H9 (cell line): ENCODE data around the gene TPRX1. TPM values are rescaled to one million over a fixed set of nuclear protein-coding genes. Genes with fewer than 3 reads are reported as not detected.

ENCODE experiments used
- DNase-seq: peaks from one replicate; pipeline ENCODE4 v3.0.0-alpha.2; 2017
- H2AFZ ChIP-seq: one replicate; pipeline ENCODE4 v1.6.1; 2013; ENCODE audit warnings: mild to moderate bottlenecking, low read length, control low read depth, moderate library complexity
- H2AK5ac ChIP-seq: 2 replicates; pipeline ENCODE4 v1.6.1; 2013; ENCODE audit warnings: low read length, control low read depth, mixed read lengths; ENCODE audit not compliant: insufficient read length
- H2BK120ac ChIP-seq: one replicate; pipeline ENCODE4 v1.6.1; 2013; ENCODE audit warnings: low read depth, mild to moderate bottlenecking, low read length, control low read depth, inconsistent platforms; ENCODE audit not compliant: poor library complexity, severe bottlenecking
- H2BK12ac ChIP-seq: 2 replicates; pipeline ENCODE4 v1.6.1; 2013; ENCODE audit warnings: low read length, control low read depth, mixed read lengths, low read depth; ENCODE audit not compliant: insufficient read length
- H2BK15ac ChIP-seq: 2 replicates; pipeline ENCODE4 v1.6.1; 2013; ENCODE audit warnings: low read depth, low read length, control low read depth
- H2BK20ac ChIP-seq: one replicate; pipeline ENCODE4 v1.6.1; 2013; ENCODE audit warnings: low read depth, mild to moderate bottlenecking, low read length, control low read depth, inconsistent platforms; ENCODE audit not compliant: poor library complexity, severe bottlenecking
- H2BK5ac ChIP-seq: 2 replicates; pipeline ENCODE4 v1.6.1; 2013; ENCODE audit warnings: low read length, control low read depth, mixed read lengths; ENCODE audit not compliant: insufficient read length
- H3K14ac ChIP-seq: 2 replicates; pipeline ENCODE4 v1.6.1; 2013; ENCODE audit warnings: low read length, control low read depth; ENCODE audit not compliant: insufficient read depth
- H3K18ac ChIP-seq: 2 replicates; pipeline ENCODE4 v1.6.1; 2013; ENCODE audit warnings: low read depth, mild to moderate bottlenecking, mixed read lengths, low read length, control low read depth; ENCODE audit not compliant: insufficient read length
- H3K23ac ChIP-seq: 2 replicates; pipeline ENCODE4 v1.6.1; 2013; ENCODE audit warnings: low read length, control low read depth, mixed read lengths, low read depth; ENCODE audit not compliant: insufficient read length
- H3K23me2 ChIP-seq: 2 replicates; pipeline ENCODE4 v1.6.1; 2013; ENCODE audit warnings: low read depth, mild to moderate bottlenecking, mixed read lengths, low read length, control low read depth; ENCODE audit not compliant: insufficient read length, poor library complexity, severe bottlenecking
- H3K27ac ChIP-seq: 2 replicates; pipeline ENCODE4 v1.5.1; 2013; ENCODE audit warnings: low read length, control low read depth, mixed read lengths, low read depth; ENCODE audit not compliant: insufficient read length
- H3K27me3 ChIP-seq: 2 replicates; pipeline ENCODE4 v1.6.1; 2013; ENCODE audit warnings: low read length, control low read depth, inconsistent platforms; ENCODE audit not compliant: insufficient read depth
- H3K4ac ChIP-seq: 2 replicates; pipeline ENCODE4 v1.6.1; 2013; ENCODE audit warnings: low read depth, mild to moderate bottlenecking, control low read depth, inconsistent platforms, low read length, moderate library complexity
- H3K4me1 ChIP-seq: 2 replicates; pipeline ENCODE4 v1.6.1; 2013; ENCODE audit warnings: low read length, control low read depth, inconsistent platforms; ENCODE audit not compliant: insufficient read depth
- H3K4me2 ChIP-seq: 2 replicates; pipeline ENCODE4 v1.6.1; 2013; ENCODE audit warnings: low read length, control low read depth, mixed read lengths; ENCODE audit not compliant: insufficient read length, insufficient read depth
- H3K56ac ChIP-seq: 2 replicates; pipeline ENCODE4 v1.6.1; 2013; ENCODE audit warnings: low read depth, mild to moderate bottlenecking, mixed read lengths, low read length, control low read depth; ENCODE audit not compliant: insufficient read length
- H3K79me1 ChIP-seq: 2 replicates; pipeline ENCODE4 v1.6.1; 2013; ENCODE audit warnings: low read depth, mild to moderate bottlenecking, moderate library complexity, low read length, control low read depth, inconsistent platforms; ENCODE audit not compliant: insufficient read depth, poor library complexity, severe bottlenecking
- H3K79me2 ChIP-seq: 2 replicates; pipeline ENCODE4 v1.6.1; 2013; ENCODE audit warnings: low read length, control low read depth, inconsistent platforms; ENCODE audit not compliant: insufficient read depth
- H3K9ac ChIP-seq: 2 replicates; pipeline ENCODE4 v1.6.1; 2013; ENCODE audit warnings: low read length, control low read depth, mixed read lengths; ENCODE audit not compliant: insufficient read length; ENCODE audit errors: extremely low read depth
- H3K9me3 ChIP-seq: one replicate; pipeline ENCODE4 v1.6.1; 2013; ENCODE audit warnings: low read depth, low read length, inconsistent platforms; ENCODE audit not compliant: control insufficient read depth
- H3T11ph ChIP-seq: one replicate; pipeline ENCODE4 v1.6.1; 2013; ENCODE audit warnings: mild to moderate bottlenecking, low read length, control low read depth, inconsistent platforms
- H4K20me1 ChIP-seq: one replicate; pipeline ENCODE4 v1.6.1; 2013; ENCODE audit not compliant: control insufficient read depth, insufficient read length, insufficient read depth
- H4K5ac ChIP-seq: 2 replicates; pipeline ENCODE4 v1.6.1; 2013; ENCODE audit warnings: low read depth, mild to moderate bottlenecking, mixed read lengths, low read length, control low read depth; ENCODE audit not compliant: insufficient read length
- H4K8ac ChIP-seq: replicated peaks from 2 replicates; pipeline ENCODE4 v1.6.1; 2013; ENCODE audit warnings: low read length, control low read depth, mixed read lengths, low read depth; ENCODE audit not compliant: insufficient read length
- H4K91ac ChIP-seq: 2 replicates; pipeline ENCODE4 v1.6.1; 2013; ENCODE audit warnings: low read depth, mild to moderate bottlenecking, moderate library complexity, mixed read lengths, low read length, control low read depth; ENCODE audit not compliant: insufficient read length
- H3K27ac Mint-ChIP-seq, 3 experiments: 2 replicates in 2 of 3; 3 replicates in 1 of 3; pipeline ENCODE4 v1.8.0; 2020 to 2021; ENCODE audit warnings: mixed read lengths in 3 of 3, mild to moderate bottlenecking in 1 of 3, moderate library complexity in 1 of 3
- H3K27me3 Mint-ChIP-seq: 2 replicates; pipeline ENCODE4 v1.8.0; 2021; ENCODE audit warnings: low read depth, mild to moderate bottlenecking, moderate library complexity, mixed read lengths
- H3K36me3 Mint-ChIP-seq, 3 experiments: 2 replicates in 2 of 3; 3 replicates in 1 of 3; pipeline ENCODE4 v1.8.0; 2020 to 2021; ENCODE audit warnings: low read depth in 3 of 3, mixed read lengths in 3 of 3; ENCODE audit not compliant: insufficient read depth in 1 of 3
- H3K4me1 Mint-ChIP-seq, 2 experiments: 2 replicates each; pipeline ENCODE4 v1.8.0; 2020; ENCODE audit warnings: mixed read lengths in 2 of 2
- H3K4me3 Mint-ChIP-seq, 2 experiments: 2 replicates in 1 of 2; 3 replicates in 1 of 2; pipeline ENCODE4 v1.8.0; 2020 to 2021; ENCODE audit warnings: mild to moderate bottlenecking in 2 of 2, mixed read lengths in 2 of 2, moderate library complexity in 1 of 2
- H3K9me3 Mint-ChIP-seq, 2 experiments: 2 replicates in 1 of 2; 3 replicates in 1 of 2; pipeline ENCODE4 v1.8.0; 2020; ENCODE audit warnings: mild to moderate bottlenecking in 2 of 2, mixed read lengths in 2 of 2, moderate library complexity in 1 of 2
- CTCF ChIP-seq: fragments of 200-600 bp; sonication (generic); conservative IDR thresholded peaks from 3 replicates; pipeline ENCODE4 v1.8.0; 2021; ENCODE audit warnings: antibody characterized with exemption, mild to moderate bottlenecking
- WGBS: extraction: QIAGEN DNeasy Blood & Tissue Kit; methylation state at CpG from one replicate; pipeline ENCODE4 v1.1.7; 2013; ENCODE audit warnings: missing lambda C conversion rate, low lambda C conversion rate, mixed read lengths; ENCODE audit not compliant: insufficient read length; ENCODE audit errors: extremely low coverage; 5-methylcytosine and 5-hydroxymethylcytosine counted together
- total RNA-seq: library from RNA; stranded (reverse); gene quantifications from 2 replicates; pipeline ENCODE4 v1.2.1, GENCODE V29; 2021

TPRX1 gene
- total RNA-seq, 1 experiment from 2014 or later, result not detected

DNA sequence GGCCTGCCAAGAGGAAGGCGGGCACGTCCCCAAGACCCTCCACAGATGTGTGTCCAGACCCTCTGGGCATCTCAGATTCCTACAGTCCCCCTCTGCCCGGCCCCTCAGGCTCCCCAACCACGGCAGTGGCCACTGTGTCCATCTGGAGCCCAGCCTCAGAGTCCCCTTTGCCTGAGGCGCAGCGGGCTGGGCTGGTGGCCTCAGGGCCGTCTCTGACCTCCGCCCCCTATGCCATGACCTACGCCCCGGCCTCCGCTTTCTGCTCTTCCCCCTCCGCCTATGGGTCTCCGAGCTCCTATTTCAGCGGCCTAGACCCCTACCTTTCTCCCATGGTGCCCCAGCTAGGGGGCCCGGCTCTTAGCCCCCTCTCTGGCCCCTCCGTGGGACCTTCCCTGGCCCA lies 35.1 kb upstream of the TPRX1 start:
- no peak overlapping the region for H2AK5ac ChIP-seq
- H4K8ac ChIP-seq, result no peak overlapping the region
- H2BK5ac ChIP-seq, result no peak overlapping the region
- H3K36me3 Mint-ChIP-seq, result no peaks in the 10 kb centered on the region
- no peaks in the 10 kb centered on the region for H3K9me3 Mint-ChIP-seq
- no peak overlapping the region for H4K91ac ChIP-seq
- no peak overlapping the region for H4K5ac ChIP-seq
- H3T11ph ChIP-seq, result no peak overlapping the region
- no peak overlapping the region for H3K56ac ChIP-seq
- WGBS, result no CpG with 5 or more reads among the region's 16 CpGs
- no peaks in the 10 kb centered on the region for H3K23me2 ChIP-seq
- H3K27me3 ChIP-seq, result no peaks in the 10 kb centered on the region
- H3K4me3 Mint-ChIP-seq, result no peak overlapping the region
- H2BK20ac ChIP-seq, result no peak overlapping the region
- no peak for TF ChIP-seq CTCF
- H2BK15ac ChIP-seq, result no peak overlapping the region
- H3K4me1 ChIP-seq, result no peaks in the 10 kb centered on the region
- H3K27me3 Mint-ChIP-seq, result no peaks in the 10 kb centered on the region; the same call in 1 of the 2 replicates
- no peak overlapping the region for H3K23ac ChIP-seq
- no peak for DNase-seq
- no peak overlapping the region for H2AFZ ChIP-seq
- H3K18ac ChIP-seq, result no peak overlapping the region
- no peak overlapping the region for H3K27ac Mint-ChIP-seq
- no peak overlapping the region for H2BK12ac ChIP-seq
- H3K4me2 ChIP-seq, result no peak overlapping the region
- no peaks in the 10 kb centered on the region for H3K79me1 ChIP-seq
- H2BK120ac ChIP-seq, result no peak overlapping the region
- H3K79me2 ChIP-seq, result no peaks in the 10 kb centered on the region
- no peaks in the 10 kb centered on the region for H3K9me3 ChIP-seq
- H3K27ac ChIP-seq, result no peak overlapping the region
- peaks cover 19 to 22% of the 10 kb centered on the region in 2 experiments for H3K4me1 Mint-ChIP-seq
- H4K20me1 ChIP-seq, result no peaks in the 10 kb centered on the region
- H3K9ac ChIP-seq, result no peak overlapping the region
- H3K14ac ChIP-seq, result no peak overlapping the region
- no peak overlapping the region for H3K4ac ChIP-seq
